Sigmoid colon (tissue), 7 donors: ENCODE data around the gene GADL1. TPM values are rescaled to one million over a fixed set of nuclear protein-coding genes. Genes with fewer than 3 reads are reported as not detected.

Experiments used
- DNase-seq: peaks from one replicate; pipeline ENCODE4 v3.0.0-alpha.2; 2019
- H3K27ac ChIP-seq, 4 donors: fragments of 200-600 bp; sonication (generic); one replicate each; pipeline ENCODE4 v1.5.1; 2016 to 2019; ENCODE audit warnings: mild to moderate bottlenecking in 1 of 4
- H3K27me3 ChIP-seq, 3 donors: fragments of 200-600 bp; sonication (generic); one replicate each; pipeline ENCODE4 v1.5.1; 2019; ENCODE audit warnings: mild to moderate bottlenecking in 1 of 3
- H3K36me3 ChIP-seq, 4 donors: fragments of 200-600 bp; sonication (generic); one replicate each; pipeline ENCODE4 v1.5.1; 2016 to 2019
- H3K4me1 ChIP-seq, 4 donors: fragments of 200-600 bp; sonication (generic); one replicate each; pipeline ENCODE4 v1.5.1; 2017 to 2019
- H3K4me3 ChIP-seq, 4 donors: fragments of 200-600 bp; sonication (generic); one replicate each; pipeline ENCODE4 v1.5.1; 2017 to 2019; ENCODE audit warnings: mild to moderate bottlenecking in 2 of 4, moderate library complexity in 1 of 4
- H3K9me3 ChIP-seq, 4 donors: fragments of 200-600 bp in 3 of 4; sonication (generic) in 3 of 4; one replicate each; pipeline versions ENCODE4 v1.5.1 to v1.6.1; 2013 to 2019
- EP300 ChIP-seq, 4 donors: sonication (generic); formaldehyde crosslinking; IDR thresholded peaks; one replicate each; pipeline ENCODE4 v1.6.1; 2017; ENCODE audit warnings: antibody characterized with exemption in 4 of 4
- POLR2A ChIP-seq, 2 donors: fragments of 450-650 bp; IDR thresholded peaks; one replicate each; pipeline ENCODE4 v1.6.1; 2016; ENCODE audit warnings: antibody characterized with exemption in 2 of 2, mild to moderate bottlenecking in 2 of 2, moderate library complexity in 2 of 2
- POLR2AphosphoS5 ChIP-seq, 4 donors: sonication (generic); formaldehyde crosslinking; IDR thresholded peaks; one replicate each; pipeline ENCODE4 v1.6.1; 2017; ENCODE audit warnings: antibody characterized with exemption in 4 of 4
- WGBS, 2 donors: extraction: QIAGEN DNeasy Blood & Tissue Kit; methylation state at CpG; one replicate each; pipeline ENCODE4 v1.1.7; 2013; 5-methylcytosine and 5-hydroxymethylcytosine counted together
- intact Hi-C: fragments of 100-400 bp; cut with DNase I; formaldehyde crosslinking; loops from one replicate; pipeline ENCODE4 v1.15.1; 2023
- polyA plus RNA-seq, 3 donors: library from polyadenylated mRNA; stranded (reverse); fragments of 200-250 nt; gene quantifications; one replicate each; pipeline ENCODE4 v1.2.3, GENCODE V29; 2013
- total RNA-seq, 4 donors: library from RNA; depleted of rRNA; stranded (reverse); fragments of >200 nt; gene quantifications; one replicate each; pipeline ENCODE4 v1.1.0, GENCODE V29; 2016
- TF ChIP-seq, protein P1 (sequence below), 4 experiments: fragments of 450-650 bp in 3 of 4; fragments of 200-600 bp in 1 of 4; IDR thresholded peaks; one replicate each; pipeline ENCODE4 v1.5.1; 2016 to 2019; ENCODE audit warnings: antibody characterized with exemption in 4 of 4, mild to moderate bottlenecking in 3 of 4, moderate library complexity in 2 of 4
- donor health status: healthy with polysubstance abuse.
- donor health status: Bipolar disorder and iron deficiency.
- donor health status: healthy.

The GADL1 gene
- total and polyA plus RNA-seq, 7 donors = not detected

- Histone ChIP-seq H3K36me3 (no peaks in the 10 kb centered on the region), H3K4me1 (no peaks in the 10 kb centered on the region), H3K4me3 (no peak overlapping the region), H3K27me3 (no peaks in the 10 kb centered on the region), H3K27ac (no peak overlapping the region), H3K9me3 (no peaks in the 10 kb centered on the region)
- DNase-seq = no peak
- no peak for TF ChIP-seq EP300 (IDR thresholded peaks at IDR 0.05)
- TF ChIP-seq, protein P1, sequence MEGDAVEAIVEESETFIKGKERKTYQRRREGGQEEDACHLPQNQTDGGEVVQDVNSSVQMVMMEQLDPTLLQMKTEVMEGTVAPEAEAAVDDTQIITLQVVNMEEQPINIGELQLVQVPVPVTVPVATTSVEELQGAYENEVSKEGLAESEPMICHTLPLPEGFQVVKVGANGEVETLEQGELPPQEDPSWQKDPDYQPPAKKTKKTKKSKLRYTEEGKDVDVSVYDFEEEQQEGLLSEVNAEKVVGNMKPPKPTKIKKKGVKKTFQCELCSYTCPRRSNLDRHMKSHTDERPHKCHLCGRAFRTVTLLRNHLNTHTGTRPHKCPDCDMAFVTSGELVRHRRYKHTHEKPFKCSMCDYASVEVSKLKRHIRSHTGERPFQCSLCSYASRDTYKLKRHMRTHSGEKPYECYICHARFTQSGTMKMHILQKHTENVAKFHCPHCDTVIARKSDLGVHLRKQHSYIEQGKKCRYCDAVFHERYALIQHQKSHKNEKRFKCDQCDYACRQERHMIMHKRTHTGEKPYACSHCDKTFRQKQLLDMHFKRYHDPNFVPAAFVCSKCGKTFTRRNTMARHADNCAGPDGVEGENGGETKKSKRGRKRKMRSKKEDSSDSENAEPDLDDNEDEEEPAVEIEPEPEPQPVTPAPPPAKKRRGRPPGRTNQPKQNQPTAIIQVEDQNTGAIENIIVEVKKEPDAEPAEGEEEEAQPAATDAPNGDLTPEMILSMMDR (IDR thresholded peaks at IDR 0.05) = no peak
- no peak for TF ChIP-seq POLR2A (IDR thresholded peaks at IDR 0.05)
- no peak for TF ChIP-seq POLR2AphosphoS5 (IDR thresholded peaks at IDR 0.05)
- intact Hi-C loops = no loop called here
These were observed 108.1 kb downstream of the GADL1 start for GRCh38 chr3:30786365-30786764.

DNA sequence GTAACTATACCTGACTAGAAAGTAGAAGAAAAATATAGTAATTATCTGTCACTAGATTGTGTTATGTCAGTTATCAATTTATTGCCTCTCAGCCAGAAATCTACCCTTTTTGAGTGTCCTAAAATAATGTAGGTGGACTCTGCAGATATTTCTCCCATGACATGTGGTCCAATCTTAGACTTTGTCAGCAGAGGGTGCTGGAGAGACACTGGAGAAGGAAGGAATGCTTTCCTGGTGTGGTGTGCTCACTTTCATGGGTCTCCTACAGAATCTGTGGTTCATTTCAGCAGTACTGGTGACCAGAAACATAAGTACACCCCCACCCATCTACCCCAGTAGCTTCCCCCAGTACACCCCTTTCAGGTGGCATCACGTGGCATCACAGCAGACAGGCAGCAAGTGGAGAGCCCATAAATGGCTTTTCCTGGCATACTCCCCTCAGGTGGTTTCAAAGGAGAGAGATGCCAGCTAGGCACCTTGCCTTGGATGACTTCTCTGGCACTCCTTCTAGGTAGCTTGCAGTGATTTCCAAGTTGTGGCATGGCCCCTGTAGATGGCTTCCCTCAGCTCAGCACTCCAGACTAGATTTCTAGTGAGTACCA, 114.7 kb downstream of the GADL1 start:
- intact Hi-C loops = loop anchor here (10.0 kb wide), 1 partner anchor 985 kb away; no protein-coding TSS in a partner anchor

GRCh38 chr3:30778933-30779332, 115.5 kb downstream of the GADL1 start:
- no peak overlapping the region for H3K4me3 ChIP-seq
- H3K4me1 ChIP-seq = no peaks in the 10 kb centered on the region
- DNase-seq = no peak
- TF ChIP-seq EP300 (IDR thresholded peaks at IDR 0.05) (no peak), POLR2AphosphoS5 (IDR thresholded peaks at IDR 0.05) (no peak)
- TF ChIP-seq, protein P1 (IDR thresholded peaks at IDR 0.05) = no peak
- H3K27ac ChIP-seq = no peak overlapping the region
- H3K9me3 ChIP-seq = no peaks in the 10 kb centered on the region
- intact Hi-C loops = loop anchor here (10.0 kb wide), 1 partner anchor 986 kb away; no protein-coding TSS in a partner anchor
- WGBS, 2 donors = 92 to 96% methylated on average over 3 of the region's 3 CpGs
- H3K36me3 ChIP-seq = no peaks in the 10 kb centered on the region
- no peaks in the 10 kb centered on the region for H3K27me3 ChIP-seq

More for the DNA sequence above, 114.7 kb downstream of the GADL1 start:
- H3K27ac ChIP-seq = no peak overlapping the region
- no peak for DNase-seq
- H3K4me1 ChIP-seq = no peaks in the 10 kb centered on the region
- WGBS, 2 donors = 83 to 87% methylated on average over 1 of the region's 1 CpG
- H3K9me3 ChIP-seq = no peaks in the 10 kb centered on the region
- no peak overlapping the region for H3K4me3 ChIP-seq
- H3K36me3 ChIP-seq = no peaks in the 10 kb centered on the region
- no peaks in the 10 kb centered on the region for H3K27me3 ChIP-seq
- TF ChIP-seq, protein P1 (IDR thresholded peaks at IDR 0.05) = no peak
- TF ChIP-seq POLR2AphosphoS5 (IDR thresholded peaks at IDR 0.05) (no peak), EP300 (IDR thresholded peaks at IDR 0.05) (no peak), POLR2A (IDR thresholded peaks at IDR 0.05) (no peak)

DNA sequence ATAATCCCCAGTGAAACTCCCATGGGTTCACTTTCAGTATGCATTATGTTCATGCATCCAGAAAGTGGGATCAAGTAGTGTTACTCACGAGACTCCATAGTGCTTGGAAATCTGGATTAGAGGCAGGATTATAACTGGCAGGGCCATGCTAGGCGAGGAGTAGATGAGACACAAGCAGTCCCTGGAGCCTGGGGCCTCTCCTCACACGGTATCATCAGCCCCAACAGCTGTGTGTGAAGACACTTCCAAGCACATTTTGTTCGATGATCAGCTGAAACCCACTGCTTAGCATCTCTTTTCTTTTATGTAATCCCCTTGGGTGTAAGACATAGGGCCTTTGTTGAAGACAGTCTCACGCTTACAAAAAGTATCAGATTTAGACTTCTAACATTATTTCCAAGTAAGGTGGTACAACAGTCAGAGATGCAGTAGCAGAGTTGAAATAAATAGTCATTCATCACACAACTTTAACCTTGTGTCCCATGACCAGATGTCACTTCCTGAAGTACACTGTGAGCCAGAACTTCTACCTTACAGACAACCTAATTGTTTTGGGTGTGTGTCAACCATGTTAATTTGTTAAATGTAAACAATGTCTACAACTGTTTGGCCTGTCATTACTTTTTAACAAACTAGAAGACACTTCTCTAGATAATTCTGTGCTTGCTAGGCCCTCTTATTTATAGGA, 116.9 kb downstream of the GADL1 start:
- H3K27me3 ChIP-seq = no peaks in the 10 kb centered on the region
- TF ChIP-seq, protein P1 (IDR thresholded peaks at IDR 0.05) = no peak
- no peak for TF ChIP-seq POLR2A (IDR thresholded peaks at IDR 0.05)
- TF ChIP-seq EP300 (IDR thresholded peaks at IDR 0.05) = no peak
- no peak for TF ChIP-seq POLR2AphosphoS5 (IDR thresholded peaks at IDR 0.05)
- no peaks in the 10 kb centered on the region for H3K36me3 ChIP-seq
- intact Hi-C loops = loop anchor here (10.0 kb wide), 1 partner anchor 987 kb away; no protein-coding TSS in a partner anchor
- H3K9me3 ChIP-seq = no peaks in the 10 kb centered on the region
- H3K4me3 ChIP-seq = no peak overlapping the region
- H3K4me1 ChIP-seq = no peaks in the 10 kb centered on the region
- DNase-seq = no peak
- H3K27ac ChIP-seq = no peak overlapping the region
- 86 to 93% methylated on average over 5 of the region's 5 CpGs for WGBS, 2 donors
